ENCODE results near the gene AURKB. TPM values are rescaled to one million over a fixed set of nuclear protein-coding genes. Genes with fewer than 3 reads are reported as not detected.

Gene AURKB
- total and polyA plus RNA-seq, 2 of the 13 experiments (the other 11 are each of a cell fraction or from before 2014, with no cell fraction given): 29.5 to 75.3 TPM

DNA sequence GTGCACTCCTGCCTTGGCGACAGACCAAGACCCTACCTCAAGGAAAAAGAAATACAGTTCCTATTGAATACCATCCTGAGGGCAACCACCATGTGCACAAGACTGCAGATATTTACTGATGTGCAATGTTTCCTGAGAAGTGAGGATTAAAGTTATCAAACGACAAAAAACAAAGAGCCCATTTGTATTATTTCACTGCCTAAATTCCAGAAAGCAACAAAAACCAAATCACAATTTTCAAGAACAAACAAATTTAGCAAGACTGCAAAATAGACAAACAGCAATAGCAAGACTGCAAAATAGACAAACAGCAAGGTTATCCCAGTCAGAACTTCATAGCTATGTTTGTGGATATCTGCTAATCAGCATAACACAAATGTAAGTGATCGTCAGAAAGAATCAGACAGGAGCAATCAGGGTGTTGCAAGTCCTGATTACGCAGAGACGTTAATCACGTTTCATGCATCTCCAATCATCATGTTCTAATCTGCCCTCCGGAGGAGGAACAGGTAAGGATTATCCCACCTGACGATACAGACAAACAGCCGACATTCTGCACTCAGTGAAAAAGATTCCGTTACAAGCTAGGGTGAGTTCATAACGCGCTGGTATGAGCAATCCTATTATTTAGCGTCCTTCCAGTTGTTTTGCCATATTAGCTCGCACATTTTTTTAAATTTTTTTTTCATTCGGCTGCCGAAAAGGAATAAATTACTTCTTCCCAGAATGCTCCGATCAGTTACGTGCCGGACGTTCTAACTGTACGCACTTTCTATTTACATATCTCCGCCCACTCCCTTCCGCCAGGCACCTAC is 37.1 kb downstream of the AURKB start (continued):
- TF ChIP-seq, protein P1, sequence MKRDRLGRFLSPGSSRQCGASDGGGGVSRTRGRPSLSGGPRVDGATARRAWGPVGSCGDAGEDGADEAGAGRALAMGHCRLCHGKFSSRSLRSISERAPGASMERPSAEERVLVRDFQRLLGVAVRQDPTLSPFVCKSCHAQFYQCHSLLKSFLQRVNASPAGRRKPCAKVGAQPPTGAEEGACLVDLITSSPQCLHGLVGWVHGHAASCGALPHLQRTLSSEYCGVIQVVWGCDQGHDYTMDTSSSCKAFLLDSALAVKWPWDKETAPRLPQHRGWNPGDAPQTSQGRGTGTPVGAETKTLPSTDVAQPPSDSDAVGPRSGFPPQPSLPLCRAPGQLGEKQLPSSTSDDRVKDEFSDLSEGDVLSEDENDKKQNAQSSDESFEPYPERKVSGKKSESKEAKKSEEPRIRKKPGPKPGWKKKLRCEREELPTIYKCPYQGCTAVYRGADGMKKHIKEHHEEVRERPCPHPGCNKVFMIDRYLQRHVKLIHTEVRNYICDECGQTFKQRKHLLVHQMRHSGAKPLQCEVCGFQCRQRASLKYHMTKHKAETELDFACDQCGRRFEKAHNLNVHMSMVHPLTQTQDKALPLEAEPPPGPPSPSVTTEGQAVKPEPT (CRISPR knock-in tag; IDR thresholded peaks at IDR 0.05; ENCODE audit: low read depth): no peak
- TF ChIP-seq ZNF782 (CRISPR knock-in tag; IDR thresholded peaks at IDR 0.05; ENCODE audit: borderline replicate concordance): no peak
- TF ChIP-seq ZFP90 (CRISPR knock-in tag; IDR thresholded peaks at IDR 0.05; ENCODE audit: borderline replicate concordance): peak; percentile 96; the same call in 1 of the 2 replicates
- TF ChIP-seq POLR2G (IDR thresholded peaks at IDR 0.05; ENCODE audit: low read depth, low read length): peak; percentile 100
- TF ChIP-seq SRSF1 (optimal IDR thresholded peaks at IDR 0.05; ENCODE audit: low read depth, low read length): no peak
- TF ChIP-seq, protein P2, sequence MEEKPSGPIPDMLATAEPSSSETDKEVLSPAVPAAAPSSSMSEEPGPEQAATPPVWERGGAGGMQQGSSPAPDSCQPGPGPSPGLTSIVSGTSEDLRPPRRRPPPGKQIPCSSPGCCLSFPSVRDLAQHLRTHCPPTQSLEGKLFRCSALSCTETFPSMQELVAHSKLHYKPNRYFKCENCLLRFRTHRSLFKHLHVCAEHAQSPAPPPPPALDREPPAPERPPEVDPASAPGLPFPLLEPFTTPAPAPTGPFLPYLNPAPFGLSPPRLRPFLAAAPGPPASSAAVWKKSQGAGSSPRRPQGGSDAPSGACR (CRISPR knock-in tag; IDR thresholded peaks at IDR 0.05): peak; percentile 65; the same call in 1 of the 2 replicates
- TF ChIP-seq ZNF546 (CRISPR knock-in tag; conservative IDR thresholded peaks at IDR 0.05): peak; percentile 30; the same call in 1 of the 2 replicates
- peak; percentile 59; the same call in 1 of the 2 replicates for TF ChIP-seq NFATC3 (CRISPR knock-in tag; IDR thresholded peaks at IDR 0.05)
- peak; percentile 91 for TF ChIP-seq HOXA3 (CRISPR knock-in tag; IDR thresholded peaks at IDR 0.05)
- no peak; the same call in 1 of the 2 replicates for TF ChIP-seq FOXM1 (CRISPR knock-in tag; IDR thresholded peaks at IDR 0.05)
- TF ChIP-seq MZF1 (CRISPR knock-in tag; IDR thresholded peaks at IDR 0.05; ENCODE audit: borderline replicate concordance): no peak
- TF ChIP-seq HHEX (CRISPR knock-in tag; IDR thresholded peaks at IDR 0.05): peak; percentile 46; the same call in 1 of the 2 replicates
- peak; percentile 64; the same call in 1 of the 2 replicates for TF ChIP-seq ZMYM3 (CRISPR knock-in tag; IDR thresholded peaks at IDR 0.05)
- peak; percentile 92; the same call in 1 of the 2 replicates for TF ChIP-seq ZNF256 (CRISPR knock-in tag; conservative IDR thresholded peaks at IDR 0.05)
- TF ChIP-seq MBNL3 (CRISPR knock-in tag; conservative IDR thresholded peaks at IDR 0.05): no peak; the same call in 1 of the 2 replicates
- TF ChIP-seq, protein P3, sequence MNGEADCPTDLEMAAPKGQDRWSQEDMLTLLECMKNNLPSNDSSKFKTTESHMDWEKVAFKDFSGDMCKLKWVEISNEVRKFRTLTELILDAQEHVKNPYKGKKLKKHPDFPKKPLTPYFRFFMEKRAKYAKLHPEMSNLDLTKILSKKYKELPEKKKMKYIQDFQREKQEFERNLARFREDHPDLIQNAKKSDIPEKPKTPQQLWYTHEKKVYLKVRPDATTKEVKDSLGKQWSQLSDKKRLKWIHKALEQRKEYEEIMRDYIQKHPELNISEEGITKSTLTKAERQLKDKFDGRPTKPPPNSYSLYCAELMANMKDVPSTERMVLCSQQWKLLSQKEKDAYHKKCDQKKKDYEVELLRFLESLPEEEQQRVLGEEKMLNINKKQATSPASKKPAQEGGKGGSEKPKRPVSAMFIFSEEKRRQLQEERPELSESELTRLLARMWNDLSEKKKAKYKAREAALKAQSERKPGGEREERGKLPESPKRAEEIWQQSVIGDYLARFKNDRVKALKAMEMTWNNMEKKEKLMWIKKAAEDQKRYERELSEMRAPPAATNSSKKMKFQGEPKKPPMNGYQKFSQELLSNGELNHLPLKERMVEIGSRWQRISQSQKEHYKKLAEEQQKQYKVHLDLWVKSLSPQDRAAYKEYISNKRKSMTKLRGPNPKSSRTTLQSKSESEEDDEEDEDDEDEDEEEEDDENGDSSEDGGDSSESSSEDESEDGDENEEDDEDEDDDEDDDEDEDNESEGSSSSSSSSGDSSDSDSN (CRISPR knock-in tag; IDR thresholded peaks at IDR 0.05): peak; percentile 48; the same call in 1 of the 2 replicates
- peak; percentile 81; the same call in 1 of the 2 replicates for TF ChIP-seq CC2D1A (CRISPR knock-in tag; IDR thresholded peaks at IDR 0.05)
- no peak for TF ChIP-seq SETDB1 (CRISPR knock-in tag; IDR thresholded peaks at IDR 0.05; ENCODE audit: borderline replicate concordance)
- no peak for TF ChIP-seq ZNF382 (CRISPR knock-in tag; IDR thresholded peaks at IDR 0.05; ENCODE audit: borderline replicate concordance)
- TF ChIP-seq, protein P4, sequence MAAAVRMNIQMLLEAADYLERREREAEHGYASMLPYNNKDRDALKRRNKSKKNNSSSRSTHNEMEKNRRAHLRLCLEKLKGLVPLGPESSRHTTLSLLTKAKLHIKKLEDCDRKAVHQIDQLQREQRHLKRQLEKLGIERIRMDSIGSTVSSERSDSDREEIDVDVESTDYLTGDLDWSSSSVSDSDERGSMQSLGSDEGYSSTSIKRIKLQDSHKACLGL (CRISPR knock-in tag; IDR thresholded peaks at IDR 0.05): no peak
- no peak for TF ChIP-seq EED (CRISPR knock-in tag; IDR thresholded peaks at IDR 0.05)
- TF ChIP-seq ZNF670 (CRISPR knock-in tag; IDR thresholded peaks at IDR 0.05; ENCODE audit: borderline replicate concordance): peak; percentile 57; the same call in 1 of the 2 replicates
- peak; percentile 98 for TF ChIP-seq ZNF205 (CRISPR knock-in tag; IDR thresholded peaks at IDR 0.05)
- TF ChIP-seq NPAS2 (CRISPR knock-in tag; IDR thresholded peaks at IDR 0.05; ENCODE audit: borderline replicate concordance): no peak
- peak; percentile 89 for TF ChIP-seq YEATS4 (CRISPR knock-in tag; IDR thresholded peaks at IDR 0.05; ENCODE audit: borderline replicate concordance)

Data from HepG2 (cell line).